Measurements from ENCODE around the gene CACNA2D2.

Gene CACNA2D2

DNA sequence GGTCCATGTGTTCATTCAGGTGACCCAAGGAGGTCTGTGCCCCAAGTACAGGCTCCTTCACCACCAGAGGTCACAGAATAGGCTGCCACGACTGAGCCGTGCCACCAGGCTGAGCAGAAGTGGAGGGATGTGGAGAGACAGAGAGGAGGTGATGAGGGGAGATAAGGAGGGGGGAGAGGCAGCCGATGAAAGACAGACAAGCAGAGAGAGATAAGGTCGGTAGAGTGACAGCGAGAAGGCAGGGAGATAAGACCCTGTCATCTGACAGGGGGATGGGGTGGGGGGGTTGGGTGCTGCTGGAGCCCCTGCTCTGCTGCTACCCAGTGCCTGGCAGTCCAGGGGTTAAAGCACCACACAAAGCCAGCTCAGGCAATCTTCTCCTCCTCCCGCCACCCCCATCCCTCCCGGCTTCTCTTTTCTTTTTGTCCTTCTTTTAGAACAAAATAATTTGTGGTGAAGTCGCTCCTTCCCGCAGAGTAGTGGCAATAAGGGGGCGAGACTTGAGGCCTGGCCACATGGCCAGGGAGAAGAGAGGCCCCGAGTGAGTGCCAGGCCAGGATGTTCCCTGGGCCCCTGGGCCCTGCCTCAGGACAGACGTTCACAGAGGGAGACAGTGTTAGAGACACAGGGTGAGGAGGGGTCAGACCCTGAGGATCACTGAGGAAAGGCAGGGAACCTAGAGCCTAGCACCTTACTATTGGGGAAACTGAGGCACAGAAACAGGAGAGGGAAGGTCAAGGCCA lies 67.9 kb downstream of the CACNA2D2 start:
- in situ Hi-C loops (cut with MboI; ENCODE audit: low sequenced_read_pairs) = loop anchor here (25.0 kb wide), 1 partner anchor 102 kb away; no protein-coding TSS in a partner anchor

DNA sequence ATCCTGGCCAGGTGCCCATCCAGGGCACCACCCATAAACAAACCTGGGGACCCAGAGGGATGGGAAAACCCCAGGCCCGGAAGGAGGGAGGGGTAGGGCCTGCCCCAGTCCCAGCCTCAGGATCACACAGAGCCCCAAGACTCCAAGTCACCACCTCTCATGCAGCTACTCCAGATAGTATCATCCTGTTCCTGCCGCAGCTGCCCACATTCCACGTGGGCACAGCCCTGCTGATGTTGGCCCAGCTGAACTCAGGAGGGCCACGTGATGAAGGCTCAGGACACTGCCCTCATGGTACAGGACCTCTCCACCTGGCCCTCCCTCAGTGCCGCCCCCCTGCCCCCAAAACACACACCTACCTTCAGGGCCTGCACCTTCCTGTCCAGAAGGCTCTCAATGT lies 69.5 kb downstream of the CACNA2D2 start:
- in situ Hi-C loops (cut with MboI; ENCODE audit: low sequenced_read_pairs) = loop anchor here (25.0 kb wide), 1 partner anchor 103 kb away; no protein-coding TSS in a partner anchor

DNA sequence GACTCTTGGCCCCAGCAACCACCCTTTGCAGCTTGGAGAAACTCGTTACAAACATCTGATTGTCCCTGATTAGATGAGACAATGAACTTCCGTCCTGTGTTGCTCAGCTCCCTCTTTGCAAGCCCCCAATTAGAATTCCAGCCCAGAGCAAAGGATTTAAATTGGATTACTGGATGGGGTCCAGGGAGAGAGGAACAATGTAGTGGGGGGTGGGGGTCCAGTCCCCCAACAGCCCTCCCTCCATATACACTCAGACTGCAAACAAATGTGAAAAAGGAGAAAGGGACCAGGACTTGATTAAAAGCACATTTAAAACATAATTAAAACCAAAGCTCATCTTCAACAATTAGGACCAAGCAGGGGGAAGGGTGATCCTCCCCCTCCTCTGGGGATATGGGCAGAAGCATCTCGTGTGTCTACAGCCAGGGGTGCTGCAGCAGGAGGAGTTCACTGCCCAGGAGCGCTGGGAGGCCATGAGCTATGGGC lies 72.4 kb downstream of the CACNA2D2 start:
- in situ Hi-C loops (cut with MboI; ENCODE audit: low sequenced_read_pairs) = loop anchor here (25.0 kb wide), 1 partner anchor 106 kb away; no protein-coding TSS in a partner anchor

DNA sequence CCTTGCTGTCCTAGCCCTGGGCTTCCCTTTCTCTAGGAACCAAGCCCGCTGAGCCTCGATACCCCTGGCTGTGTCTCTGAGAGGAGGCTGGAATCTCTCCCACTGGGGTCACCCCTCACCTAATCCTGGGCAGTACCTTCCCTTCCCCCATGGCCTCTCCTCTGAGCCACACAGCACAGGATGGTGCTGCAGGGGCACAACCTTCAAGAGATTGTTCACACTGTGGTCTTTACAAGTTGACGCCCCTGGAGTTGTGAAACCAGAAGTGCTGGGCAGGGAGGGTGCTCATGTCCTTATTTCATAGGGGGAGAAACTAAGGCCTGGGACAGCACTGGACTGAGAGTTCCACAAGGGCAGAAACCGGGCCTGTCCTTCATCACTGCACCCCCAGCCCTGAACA lies 73.2 kb downstream of the CACNA2D2 start:
- in situ Hi-C loops (cut with MboI; ENCODE audit: low sequenced_read_pairs) = loop anchor here (25.0 kb wide), 1 partner anchor 107 kb away; no protein-coding TSS in a partner anchor

DNA sequence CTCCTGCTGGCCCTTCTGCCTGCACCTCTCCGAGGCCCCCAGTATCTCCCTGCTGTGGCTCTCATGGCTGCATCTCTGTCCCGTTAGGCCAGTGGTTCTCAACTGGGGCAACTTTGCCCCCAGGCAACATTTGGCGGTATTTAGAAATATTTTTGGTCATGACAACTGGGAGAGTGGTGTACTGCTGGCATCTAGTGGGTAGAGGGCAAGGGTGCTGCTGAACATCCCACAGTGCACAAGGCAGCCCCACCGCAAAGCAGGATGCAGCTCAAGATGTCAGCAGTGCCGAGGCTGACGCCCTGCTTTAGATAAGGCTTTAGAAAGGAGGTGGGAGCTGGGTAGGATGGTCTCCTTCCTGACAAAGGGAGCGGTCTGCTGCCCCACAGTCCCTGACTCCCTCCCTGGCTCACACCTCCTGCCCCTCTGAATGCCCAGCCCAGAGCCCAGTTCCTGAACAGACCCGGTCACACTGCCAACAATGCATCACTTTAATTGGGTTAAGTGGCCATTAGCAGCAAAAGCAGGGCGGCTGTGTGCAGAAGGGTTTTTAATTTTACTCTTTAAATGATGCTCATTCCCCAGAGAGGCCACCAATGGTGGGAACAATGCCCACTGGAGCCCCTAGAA lies 75.3 kb downstream of the CACNA2D2 start:
- in situ Hi-C loops (cut with MboI; ENCODE audit: low sequenced_read_pairs) = loop anchor here (25.0 kb wide), 1 partner anchor 109 kb away; no protein-coding TSS in a partner anchor

DNA sequence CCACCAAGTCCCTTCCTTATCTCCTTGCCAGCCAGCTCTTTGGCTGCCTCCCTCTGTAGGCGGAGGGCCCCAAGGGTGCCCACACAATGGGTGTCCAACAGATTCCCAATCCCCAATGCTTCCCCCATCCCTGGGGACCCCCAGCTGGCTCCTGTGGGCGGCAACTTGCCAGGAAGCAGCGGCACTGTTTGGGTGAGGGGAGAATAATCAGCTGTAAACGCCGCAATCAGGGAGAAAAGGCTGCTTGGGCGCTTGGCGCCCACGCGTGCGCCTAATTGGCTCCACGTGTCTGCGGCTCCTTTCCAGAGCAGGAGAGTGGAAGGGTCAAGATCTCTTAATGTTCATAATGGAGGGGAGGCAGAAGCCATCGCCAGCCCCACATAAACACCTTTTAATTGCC lies 76.2 kb downstream of the CACNA2D2 start:
- in situ Hi-C loops (cut with MboI; ENCODE audit: low sequenced_read_pairs) = loop anchor here (25.0 kb wide), 1 partner anchor 110 kb away; no protein-coding TSS in a partner anchor

DNA sequence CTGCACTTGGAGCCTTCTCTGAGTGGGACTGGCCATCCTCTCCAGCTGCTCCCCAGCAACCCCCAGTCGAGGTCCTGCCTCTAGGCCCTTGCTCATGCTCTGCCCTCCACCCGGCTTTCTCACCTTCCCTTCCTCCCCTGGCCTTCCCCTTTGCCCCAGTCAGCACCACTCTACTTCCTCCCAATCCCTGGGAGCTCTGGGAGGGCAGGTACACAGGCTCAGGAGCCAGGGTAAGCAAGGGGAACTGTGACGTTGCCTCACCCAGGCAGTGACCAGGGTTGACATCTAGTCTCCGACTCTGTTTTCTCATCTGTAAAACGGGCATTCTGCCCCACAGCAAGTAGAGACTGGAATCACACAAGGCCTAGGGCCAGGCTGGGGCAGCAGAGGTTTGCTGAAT lies 77.5 kb downstream of the CACNA2D2 start:
- in situ Hi-C loops (cut with MboI; ENCODE audit: low sequenced_read_pairs) = loop anchor here (25.0 kb wide), 1 partner anchor 111 kb away; no protein-coding TSS in a partner anchor

DNA sequence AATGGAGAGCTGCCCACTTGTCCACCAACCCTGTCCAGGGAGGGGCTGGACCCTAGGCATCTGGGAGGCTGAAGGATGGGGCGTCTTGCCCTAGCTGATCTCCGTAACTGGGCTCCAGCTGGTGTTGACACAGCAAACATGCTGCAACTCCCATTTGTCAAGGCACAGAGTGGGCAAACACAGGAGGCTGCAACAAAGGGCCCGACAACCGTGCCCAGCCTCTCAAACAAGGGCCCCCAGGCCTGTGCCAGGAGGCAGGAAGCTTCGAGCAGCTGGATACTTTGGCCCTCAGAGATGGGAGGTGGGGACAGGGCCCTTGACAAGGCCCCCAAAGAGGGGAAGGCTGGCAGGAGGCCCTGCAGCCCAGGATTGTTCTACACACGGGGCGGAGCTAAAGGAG lies 79.9 kb downstream of the CACNA2D2 start:
- in situ Hi-C loops (cut with MboI; ENCODE audit: low sequenced_read_pairs) = no loop called here

DNA sequence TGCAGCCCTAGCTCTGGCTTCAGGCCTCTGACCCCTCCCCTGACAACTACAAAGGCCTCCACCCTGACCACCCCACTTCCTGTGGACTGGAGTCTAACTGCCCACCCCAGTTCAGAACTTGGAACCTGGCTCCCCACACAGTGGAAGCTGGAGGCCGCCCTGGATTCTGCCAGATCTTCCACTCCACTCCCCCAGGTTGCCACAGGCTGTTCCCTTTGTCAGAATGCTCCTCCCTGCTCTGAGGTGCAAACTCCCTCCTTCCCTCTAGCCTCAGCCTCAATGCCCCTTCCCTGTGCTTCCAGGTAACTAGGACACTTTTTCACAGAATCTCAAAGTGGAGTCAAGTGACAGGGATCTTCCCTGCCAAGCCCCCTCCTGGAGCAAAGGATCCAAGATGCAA lies 81.3 kb downstream of the CACNA2D2 start:
- in situ Hi-C loops (cut with MboI; ENCODE audit: low sequenced_read_pairs) = no loop called here

DNA sequence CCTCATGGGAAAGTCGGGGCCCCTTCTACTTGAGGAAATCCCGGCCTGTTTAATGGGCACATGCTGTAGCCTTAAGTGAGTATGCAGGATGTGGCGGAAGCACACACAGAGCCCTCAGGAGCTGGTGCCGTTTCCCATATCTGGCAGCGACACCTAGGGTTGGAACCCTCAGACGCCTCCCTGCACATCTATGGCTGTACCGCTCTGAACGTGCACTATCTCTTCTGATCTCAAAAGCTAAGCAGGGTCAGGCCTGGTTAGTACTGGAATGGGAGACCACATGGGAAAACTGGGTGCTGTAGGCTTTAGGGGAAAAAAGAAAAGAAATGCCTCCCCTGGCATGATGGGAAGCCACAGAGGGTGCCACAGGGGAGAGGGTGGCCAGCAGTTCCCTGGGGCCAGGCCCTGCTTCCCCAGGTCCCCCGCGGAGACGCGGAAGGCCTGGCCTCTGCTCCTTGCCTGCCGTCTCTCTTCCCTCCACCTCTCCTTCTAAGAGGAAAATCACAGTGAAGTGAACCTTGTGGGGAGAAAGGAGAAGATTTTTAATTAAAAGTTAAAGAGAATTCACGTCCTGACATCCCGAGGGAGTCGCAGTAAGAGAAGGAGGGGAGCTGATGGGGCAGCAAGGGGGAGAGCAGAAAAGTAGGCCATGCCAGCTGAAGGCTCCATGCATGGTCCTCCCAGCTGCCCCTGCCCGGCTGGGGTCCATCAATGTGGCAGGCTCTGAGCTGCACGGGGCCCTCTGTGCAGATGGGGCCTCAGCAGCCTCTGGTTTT lies 83.7 kb downstream of the CACNA2D2 start:
- in situ Hi-C loops (cut with MboI; ENCODE audit: low sequenced_read_pairs) = no loop called here

DNA sequence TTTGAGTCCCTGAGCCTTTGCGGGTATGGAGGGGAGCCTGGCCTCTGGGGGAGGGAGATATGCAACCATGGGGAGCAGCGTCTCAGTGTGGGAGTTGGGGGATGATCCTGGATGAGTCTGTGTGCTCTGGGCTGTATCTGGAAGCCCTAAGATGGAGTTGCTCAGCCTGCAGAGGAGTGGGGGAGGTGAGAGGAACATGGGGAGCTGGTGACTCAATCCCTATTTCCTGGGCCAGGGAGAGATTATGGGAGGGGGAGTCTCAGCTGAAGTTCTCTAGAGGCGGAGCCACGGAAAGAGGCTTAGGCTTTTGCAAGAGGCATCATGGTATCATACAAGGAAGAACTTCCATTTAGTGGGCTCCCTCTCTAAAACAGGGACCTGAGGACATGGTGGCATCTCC lies 84.6 kb downstream of the CACNA2D2 start:
- in situ Hi-C loops (cut with MboI; ENCODE audit: low sequenced_read_pairs) = no loop called here

DNA sequence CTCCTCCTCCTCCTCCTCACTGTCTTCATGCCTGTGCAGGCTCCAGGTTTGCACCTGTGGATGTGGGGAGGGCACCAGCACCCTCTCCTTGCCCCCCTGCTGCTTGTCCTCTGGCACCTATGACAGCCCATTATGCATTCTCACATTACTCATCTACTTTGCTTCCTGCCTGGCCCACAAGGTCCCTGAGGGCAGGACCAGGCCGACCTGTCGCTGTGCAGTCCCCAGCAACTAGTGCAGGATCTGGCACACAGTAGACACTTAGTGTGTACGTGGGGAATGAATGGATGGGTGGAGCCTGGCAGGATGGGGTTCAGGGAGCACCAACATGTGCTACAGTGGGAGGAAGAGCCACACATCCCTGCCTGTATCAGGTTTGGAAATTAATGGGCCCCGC lies 85.8 kb downstream of the CACNA2D2 start:
- in situ Hi-C loops (cut with MboI; ENCODE audit: low sequenced_read_pairs) = no loop called here

DNA sequence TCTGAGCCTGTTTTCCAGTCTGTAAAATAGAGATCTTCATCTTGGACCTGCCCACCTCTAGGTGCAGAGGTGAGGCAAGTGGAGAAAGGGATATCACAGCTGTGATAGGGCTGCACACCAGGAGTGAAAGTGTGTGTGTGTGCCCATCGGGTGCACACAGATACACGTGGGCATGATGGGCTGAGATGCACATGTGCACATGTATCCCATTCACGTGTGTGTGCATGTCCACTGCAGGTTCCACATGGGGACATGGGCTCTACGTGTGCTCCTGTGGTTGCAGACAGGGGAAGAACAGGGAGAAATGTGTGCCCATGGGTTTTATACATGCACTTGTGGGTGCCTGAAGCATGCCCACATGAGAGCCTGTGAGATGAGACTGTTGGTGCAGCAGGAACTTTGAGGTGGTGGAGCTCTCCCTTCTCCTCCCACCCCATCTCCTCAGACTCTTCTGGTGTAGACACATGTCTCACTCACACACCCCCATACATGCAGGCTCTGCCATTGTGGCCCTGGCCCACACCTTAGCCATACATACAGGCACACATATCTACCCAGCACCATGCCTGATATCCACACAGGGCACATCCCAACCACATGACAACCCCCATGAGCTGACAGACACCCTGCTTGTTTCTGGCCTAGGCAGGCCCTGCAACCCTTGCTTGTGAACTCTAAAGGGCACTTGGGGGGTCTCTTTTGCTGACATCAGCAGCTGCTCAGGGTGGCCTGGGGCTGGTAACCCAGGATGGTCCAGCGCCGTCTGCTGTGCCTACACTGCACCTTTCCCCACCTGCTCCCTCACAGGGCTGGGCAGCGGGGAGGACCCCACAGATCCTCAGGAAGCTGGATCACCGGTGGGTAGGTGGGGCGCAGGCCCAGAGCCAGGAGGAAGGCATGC lies 86.4 kb downstream of the CACNA2D2 start:
- in situ Hi-C loops (cut with MboI; ENCODE audit: low sequenced_read_pairs) = no loop called here

DNA sequence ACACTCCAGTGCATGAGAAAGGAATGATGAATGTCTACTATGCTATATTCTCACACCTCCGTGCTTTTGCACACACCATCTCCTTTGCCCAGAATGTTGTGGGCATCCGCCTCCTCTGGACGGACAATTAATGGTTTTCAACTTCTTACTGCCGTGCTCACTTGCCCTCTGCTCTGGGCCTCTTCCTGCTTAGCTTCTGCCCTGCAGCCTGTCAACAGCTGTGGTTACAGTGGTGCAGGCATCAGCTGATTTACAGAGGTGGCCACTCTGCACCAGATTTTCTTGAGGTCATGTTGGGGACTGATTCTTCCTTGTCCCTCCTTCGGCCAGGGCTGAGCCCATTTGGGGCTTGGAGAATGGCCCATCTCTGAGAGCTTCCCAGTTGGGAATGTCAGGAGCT lies 87.6 kb downstream of the CACNA2D2 start:
- in situ Hi-C loops (cut with MboI; ENCODE audit: low sequenced_read_pairs) = no loop called here

DNA sequence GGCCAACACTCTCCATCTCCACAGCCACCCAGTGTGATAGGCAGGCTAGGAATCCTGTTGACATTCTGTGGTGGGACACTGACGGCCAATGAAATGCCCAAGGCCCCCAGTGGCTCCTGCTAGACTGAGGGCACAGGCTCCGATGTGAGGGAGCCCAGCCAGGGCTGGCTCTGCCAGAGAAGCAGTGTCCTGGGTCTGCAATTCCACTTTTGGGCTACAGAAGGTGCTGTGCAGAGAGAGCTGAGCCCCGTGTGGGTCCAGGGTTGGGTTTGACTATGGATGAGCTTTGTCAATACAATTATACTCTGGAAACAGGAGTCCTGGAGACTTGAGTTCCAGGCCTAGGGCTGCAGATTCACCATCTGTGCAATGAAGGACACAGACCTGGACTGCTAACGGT lies 88.4 kb downstream of the CACNA2D2 start:
- in situ Hi-C loops (cut with MboI; ENCODE audit: low sequenced_read_pairs) = no loop called here

DNA sequence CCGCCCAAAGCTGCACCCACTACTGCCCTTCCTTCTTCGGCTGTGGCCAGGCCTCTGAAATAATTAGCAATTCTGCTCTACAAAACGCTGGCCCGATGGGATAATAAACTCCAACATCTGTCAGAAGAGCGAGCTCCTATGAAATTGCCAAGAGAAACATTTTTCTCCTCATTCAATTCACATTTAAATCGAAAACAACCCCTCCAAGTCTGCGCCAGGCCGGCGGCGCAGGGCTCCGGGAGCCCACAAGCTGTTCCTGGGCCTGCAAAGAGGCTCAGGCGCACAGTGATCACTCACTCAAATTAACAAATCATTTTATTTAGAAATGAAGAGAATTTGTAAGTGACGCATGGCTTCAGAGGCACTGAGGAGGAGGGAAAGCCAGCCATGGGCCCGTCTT lies 88.8 kb downstream of the CACNA2D2 start:
- in situ Hi-C loops (cut with MboI; ENCODE audit: low sequenced_read_pairs) = no loop called here

DNA sequence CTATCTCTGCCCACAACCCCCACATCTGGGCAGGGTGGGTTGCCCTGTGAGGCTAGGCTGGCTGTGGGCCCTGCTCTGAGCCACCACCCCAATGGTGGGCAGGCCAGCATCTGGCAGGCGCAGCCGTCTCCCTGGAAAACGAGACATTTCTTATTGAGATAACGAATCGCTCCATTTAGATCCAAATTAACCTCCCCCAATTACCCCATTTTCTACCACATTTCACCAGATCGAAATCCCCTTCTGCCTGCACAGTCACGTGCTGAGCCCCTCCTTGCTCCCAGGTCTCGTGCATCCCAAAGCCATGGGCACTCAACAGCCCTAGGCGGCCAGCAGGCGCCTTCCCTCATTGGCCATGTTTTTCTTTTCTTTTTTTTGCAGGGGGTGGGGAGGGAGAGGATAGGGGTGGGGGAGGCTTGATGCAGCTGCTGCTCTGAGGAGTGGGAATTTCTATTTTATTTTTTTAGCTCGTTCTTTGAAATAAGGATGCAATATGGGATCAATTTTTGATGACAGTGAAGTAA lies 91.1 kb downstream of the CACNA2D2 start:
- in situ Hi-C loops (cut with MboI; ENCODE audit: low sequenced_read_pairs) = no loop called here

DNA sequence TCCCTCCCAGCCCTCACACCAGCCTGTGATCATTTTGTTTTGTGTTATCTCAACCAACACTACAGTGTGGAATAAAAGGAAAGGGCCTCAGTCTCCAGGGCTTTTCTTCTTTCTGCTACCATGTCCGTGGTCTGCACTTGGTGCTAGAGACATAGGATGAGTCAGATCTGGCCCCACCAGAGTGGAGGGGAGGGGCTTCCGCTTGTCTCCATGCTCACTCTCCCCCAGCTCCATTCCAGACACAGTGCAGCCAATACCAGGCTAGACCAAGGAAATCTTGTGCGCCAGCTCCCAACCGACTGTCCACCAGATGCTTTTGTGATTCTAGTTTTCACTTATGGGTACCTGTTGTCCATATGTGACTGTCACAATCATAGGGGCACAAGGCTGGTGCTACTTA lies 92.2 kb downstream of the CACNA2D2 start:
- in situ Hi-C loops (cut with MboI; ENCODE audit: low sequenced_read_pairs) = no loop called here

DNA sequence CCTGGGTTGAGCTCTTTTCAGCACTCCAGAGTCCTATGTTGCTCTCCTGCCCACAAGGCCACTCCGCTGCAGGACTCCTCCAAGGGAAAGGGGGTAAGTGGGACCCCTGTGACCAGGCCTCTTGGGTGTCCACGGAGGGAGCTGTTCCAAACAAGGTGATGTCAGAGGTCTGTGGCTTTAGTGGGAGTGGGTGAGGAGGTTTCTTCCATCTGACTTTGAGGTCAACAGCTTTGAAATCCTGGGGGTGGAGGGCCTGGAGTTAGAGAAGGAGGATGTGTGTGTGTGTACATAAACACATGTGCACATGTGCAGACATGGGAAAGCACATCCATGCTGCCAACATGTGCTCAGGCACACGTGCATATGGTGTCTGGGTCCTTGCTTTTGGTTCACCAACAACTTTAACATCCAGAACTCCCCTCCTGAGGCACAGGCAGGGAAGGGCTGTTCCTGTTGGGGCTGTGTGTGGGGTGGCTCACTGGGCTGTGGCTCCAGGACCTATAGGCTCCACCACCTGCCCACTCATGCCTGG lies 92.8 kb downstream of the CACNA2D2 start:
- in situ Hi-C loops (cut with MboI; ENCODE audit: low sequenced_read_pairs) = no loop called here

DNA sequence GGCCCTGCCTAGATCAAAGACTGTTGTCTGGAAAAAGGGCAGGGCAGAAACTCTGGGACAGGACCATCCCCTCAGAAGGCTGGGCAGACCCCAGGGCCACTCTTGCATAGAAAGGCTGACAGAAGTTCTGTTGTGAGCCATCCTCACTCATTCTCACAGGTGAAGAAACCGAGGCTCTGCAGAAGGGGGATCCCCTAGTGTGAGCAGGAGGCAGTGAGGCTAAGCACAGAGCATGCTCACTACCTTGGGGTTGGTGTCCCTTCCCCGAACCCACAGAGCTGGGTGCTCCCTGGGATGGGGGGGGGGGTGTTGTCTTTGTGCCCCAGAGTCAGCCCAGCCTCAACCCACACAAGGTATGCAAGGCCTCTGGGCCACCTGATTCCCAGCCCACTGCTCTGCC lies 93.2 kb downstream of the CACNA2D2 start:
- in situ Hi-C loops (cut with MboI; ENCODE audit: low sequenced_read_pairs) = no loop called here

Data from HL-60/S4 (cell line).